Astrocyte of the cerebellum (primary cell): ENCODE measurements around the gene CTBP1.

Source experiments
- DNase-seq: peaks from one replicate; pipeline ENCODE4 v3.0.0-alpha.2; 2011; ENCODE audit warnings: low read depth
- H3K4me3 ChIP-seq: 2 replicates; pipeline ENCODE4 v1.5.1; 2011; ENCODE audit warnings: mild to moderate bottlenecking, low read depth, low read length, moderate library complexity
- CTCF ChIP-seq: IDR thresholded peaks from 2 replicates; pipeline ENCODE4 v1.5.1; 2012; ENCODE audit warnings: low read length, low read depth, moderate library complexity, mild to moderate bottlenecking; ENCODE audit errors: missing control alignments
- in situ Hi-C: cut with HindIII; loops from 2 replicates; pipeline ENCODE4 v1.10.0; 2017; ENCODE audit warnings: low sequenced_read_pairs

Gene CTBP1

GRCh38 chr4:1199556-1200331 lies 49.2 kb downstream of the CTBP1 start:
- DNase-seq = no peak
- H3K4me3 ChIP-seq = no peak overlapping the region
- no peak for TF ChIP-seq CTCF
- in situ Hi-C loops = loop anchor here (5.0 kb wide), 2 partner anchors 43 to 47 kb away; no protein-coding TSS in a partner anchor

- no peak for TF ChIP-seq CTCF
- H3K4me3 ChIP-seq = no peak overlapping the region
- no peak for DNase-seq
- in situ Hi-C loops = no loop called here
Measured at GRCh38 chr4:1198098-1198844, 50.7 kb downstream of the CTBP1 start.

GRCh38 chr4:1196421-1197183 lies 52.3 kb downstream of the CTBP1 start:
- no peak for TF ChIP-seq CTCF
- in situ Hi-C loops = no loop called here
- no peak overlapping the region for H3K4me3 ChIP-seq
- no peak for DNase-seq

- in situ Hi-C loops = no loop called here
- H3K4me3 ChIP-seq = no peak overlapping the region
- TF ChIP-seq CTCF = no peak
- no peak for DNase-seq
Measured at GRCh38 chr4:1195891-1196401, 53.0 kb downstream of the CTBP1 start.

- no peak for TF ChIP-seq CTCF
- in situ Hi-C loops = no loop called here
- DNase-seq = no peak
- H3K4me3 ChIP-seq = no peak overlapping the region
Measured at GRCh38 chr4:1195109-1195671, 53.7 kb downstream of the CTBP1 start.
